Hepatocyte (in vitro differentiated cells): ENCODE data around the gene PALD1. TPM values are rescaled to one million over a fixed set of nuclear protein-coding genes. Genes with fewer than 3 reads are reported as not detected.

Experiments used
- DNase-seq: peaks from one replicate; pipeline ENCODE4 v3.0.0-alpha.2; 2016; ENCODE audit warnings: low spot score
- H2AFZ ChIP-seq: fragments of 200-600 bp; sonication (generic); 2 replicates; pipeline ENCODE4 v1.6.0; 2016; ENCODE audit warnings: antibody characterized with exemption, mild to moderate bottlenecking
- H3K27ac ChIP-seq: fragments of 200-600 bp; sonication (generic); 2 replicates; pipeline ENCODE4 v1.5.1; 2016; ENCODE audit warnings: mild to moderate bottlenecking
- H3K27me3 ChIP-seq: fragments of 200-600 bp; sonication (generic); 2 replicates; pipeline ENCODE4 v1.6.1; 2016
- H3K36me3 ChIP-seq: fragments of 200-600 bp; sonication (generic); replicated peaks from 2 replicates; pipeline ENCODE4 v1.5.1; 2016; ENCODE audit warnings: low read depth; ENCODE audit not compliant: insufficient read depth
- H3K4me1 ChIP-seq: fragments of 200-600 bp; sonication (generic); 2 replicates; pipeline ENCODE4 v1.5.1; 2016; ENCODE audit warnings: mild to moderate bottlenecking, moderate library complexity; ENCODE audit not compliant: insufficient read depth
- H3K4me2 ChIP-seq: fragments of 200-600 bp; sonication (generic); 2 replicates; pipeline ENCODE4 v1.6.0; 2016
- H3K4me3 ChIP-seq: fragments of 200-600 bp; sonication (generic); 2 replicates; pipeline ENCODE4 v1.5.1; 2016; ENCODE audit warnings: mild to moderate bottlenecking
- H3K79me2 ChIP-seq: fragments of 200-600 bp; sonication (generic); 2 replicates; pipeline ENCODE4 v1.6.0; 2017; ENCODE audit warnings: mild to moderate bottlenecking
- H3K9me2 ChIP-seq: fragments of 200-600 bp; sonication (generic); replicated peaks from 2 replicates; pipeline ENCODE4 v1.6.0; 2017; ENCODE audit warnings: mild to moderate bottlenecking; ENCODE audit not compliant: insufficient read depth
- H3K9me3 ChIP-seq: fragments of 200-600 bp; sonication (generic); 2 replicates; pipeline ENCODE4 v1.5.1; 2016; ENCODE audit warnings: low read depth, mild to moderate bottlenecking
- H4K20me1 ChIP-seq: fragments of 200-600 bp; sonication (generic); 2 replicates; pipeline ENCODE4 v1.6.0; 2016; ENCODE audit warnings: mild to moderate bottlenecking; ENCODE audit not compliant: insufficient read depth, poor library complexity, severe bottlenecking
- CTCF ChIP-seq: fragments of 200-600 bp; sonication (generic); IDR thresholded peaks from 2 replicates; pipeline ENCODE4 v1.5.1; 2016; ENCODE audit warnings: antibody characterized with exemption, mild to moderate bottlenecking; ENCODE audit not compliant: poor library complexity
- EZH2 ChIP-seq: fragments of 200-600 bp; sonication (generic); IDR thresholded peaks from 2 replicates; pipeline ENCODE4 v1.6.1; 2016; ENCODE audit warnings: antibody characterized with exemption, mild to moderate bottlenecking, borderline replicate concordance
- EZH2phosphoT487 ChIP-seq: fragments of 200-600 bp; sonication (generic); IDR thresholded peaks from one replicate; pipeline ENCODE4 v1.6.1; 2018; ENCODE audit warnings: antibody characterized with exemption, mild to moderate bottlenecking, low read depth, moderate library complexity; ENCODE audit not compliant: unreplicated experiment, severe bottlenecking
- WGBS: methylation state at CpG from one replicate; pipeline ENCODE4 v1.1.6; 2016; ENCODE audit warnings: low lambda C conversion rate; ENCODE audit errors: missing lambda C conversion rate; 5-methylcytosine and 5-hydroxymethylcytosine counted together
- polyA plus RNA-seq: library from polyadenylated mRNA; unstranded; fragments of >200 nt; fragmentation: Nextera tagmentation; extraction: Ambion mirVana; gene quantifications from 2 replicates; pipeline ENCODE4 v1.2.1, GENCODE V29; 2016
- total RNA-seq: library from RNA; depleted of rRNA; stranded (reverse); fragments of >200 nt; gene quantifications from 2 replicates; pipeline ENCODE4 v1.2.3, GENCODE V29; 2014

The PALD1 gene
- total and polyA plus RNA-seq, 2 experiments from 2014 or later, result 1.3 to 2.2 TPM

- no peaks in the 10 kb centered on the region for H3K9me3 ChIP-seq
- no peak overlapping the region for H3K4me2 ChIP-seq
- H3K9me2 ChIP-seq, result no peaks in the 10 kb centered on the region
- no peak overlapping the region for H3K4me3 ChIP-seq
- 85% methylated on average over 6 of the region's 6 CpGs for WGBS
- no peak for DNase-seq
- no peak overlapping the region for H2AFZ ChIP-seq
- no peaks in the 10 kb centered on the region for H3K79me2 ChIP-seq
- no peaks in the 10 kb centered on the region for H4K20me1 ChIP-seq
- H3K27ac ChIP-seq, result no peak overlapping the region
- H3K4me1 ChIP-seq, result peaks cover 18% of the 10 kb centered on the region
- no peaks in the 10 kb centered on the region for H3K36me3 ChIP-seq
- no peaks in the 10 kb centered on the region for H3K27me3 ChIP-seq
- TF ChIP-seq CTCF (no peak), EZH2phosphoT487 (no peak), EZH2 (no peak)
These were observed 71.9 kb downstream of the PALD1 start for GRCh38 chr10:70550459-70550858.

DNA sequence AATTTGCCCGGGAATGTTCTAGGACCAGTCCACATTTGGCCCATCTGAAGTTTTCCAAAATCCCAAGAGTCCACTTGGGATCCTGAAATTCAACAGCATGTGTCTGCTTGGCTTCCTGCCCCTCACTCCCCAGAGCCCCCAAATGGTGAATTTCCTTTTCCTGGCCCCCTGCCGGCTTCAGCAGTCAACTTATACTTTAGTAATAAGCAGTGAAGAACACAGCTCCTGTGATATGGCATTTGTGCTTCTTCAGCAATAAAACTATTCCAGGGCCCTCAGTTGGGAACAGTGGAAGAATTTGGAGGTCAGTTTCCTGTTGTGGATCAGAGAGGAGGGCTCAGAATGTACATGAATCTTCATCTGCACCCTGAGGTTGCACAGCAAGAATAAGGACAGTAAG is 72.9 kb downstream of the PALD1 start:
- no peaks in the 10 kb centered on the region for H3K27me3 ChIP-seq
- no peak for TF ChIP-seq EZH2
- no peak for TF ChIP-seq EZH2phosphoT487
- TF ChIP-seq CTCF, result no peak
- H4K20me1 ChIP-seq, result no peaks in the 10 kb centered on the region
- H3K79me2 ChIP-seq, result no peaks in the 10 kb centered on the region
- peak overlapping the region; percentile 61 for H3K27ac ChIP-seq
- H3K4me3 ChIP-seq, result no peak overlapping the region
- 53% methylated on average over 2 of the region's 2 CpGs for WGBS
- DNase-seq, result no peak
- H2AFZ ChIP-seq, result no peak overlapping the region
- no peak overlapping the region for H3K4me2 ChIP-seq
- H3K9me3 ChIP-seq, result no peaks in the 10 kb centered on the region
- H3K4me1 ChIP-seq, result peaks cover 18% of the 10 kb centered on the region
- H3K9me2 ChIP-seq, result no peaks in the 10 kb centered on the region
- no peaks in the 10 kb centered on the region for H3K36me3 ChIP-seq

DNA sequence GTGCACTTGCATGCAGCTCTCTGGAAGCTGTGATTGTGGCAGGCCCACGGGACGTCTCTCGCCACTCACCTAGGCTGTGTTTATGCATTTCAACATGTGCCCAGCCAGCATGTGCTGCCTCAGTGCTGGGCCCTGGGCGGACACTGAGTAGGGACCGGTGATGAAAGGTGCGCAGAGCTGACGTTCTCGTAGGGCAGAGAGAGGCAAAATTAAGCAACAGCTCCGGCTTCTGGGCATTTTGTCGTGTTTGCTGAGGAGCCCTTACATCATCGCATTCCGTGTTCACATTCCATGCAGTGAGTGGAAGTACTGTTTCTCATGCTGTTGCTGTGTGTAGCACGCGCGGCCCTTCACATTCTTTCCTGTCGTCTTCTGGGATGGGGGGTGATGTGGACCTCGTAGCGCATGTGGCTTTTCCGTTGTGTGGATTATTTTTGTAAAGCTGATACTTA is 73.4 kb downstream of the PALD1 start:
- Histone ChIP-seq H2AFZ (no peak overlapping the region), H3K4me3 (no peak overlapping the region), H3K4me2 (peak overlapping the region; percentile 1), H3K27ac (peak overlapping the region; percentile 61), H3K4me1 (peaks cover 18% of the 10 kb centered on the region), H3K27me3 (no peaks in the 10 kb centered on the region), H4K20me1 (no peaks in the 10 kb centered on the region), H3K9me3 (no peaks in the 10 kb centered on the region), H3K79me2 (no peaks in the 10 kb centered on the region), H3K9me2 (no peaks in the 10 kb centered on the region), H3K36me3 (no peaks in the 10 kb centered on the region)
- peak; percentile 77 for DNase-seq
- WGBS, result 53% methylated on average over 19 of the region's 19 CpGs
- TF ChIP-seq EZH2phosphoT487 (no peak), CTCF (no peak), EZH2 (no peak)

DNA sequence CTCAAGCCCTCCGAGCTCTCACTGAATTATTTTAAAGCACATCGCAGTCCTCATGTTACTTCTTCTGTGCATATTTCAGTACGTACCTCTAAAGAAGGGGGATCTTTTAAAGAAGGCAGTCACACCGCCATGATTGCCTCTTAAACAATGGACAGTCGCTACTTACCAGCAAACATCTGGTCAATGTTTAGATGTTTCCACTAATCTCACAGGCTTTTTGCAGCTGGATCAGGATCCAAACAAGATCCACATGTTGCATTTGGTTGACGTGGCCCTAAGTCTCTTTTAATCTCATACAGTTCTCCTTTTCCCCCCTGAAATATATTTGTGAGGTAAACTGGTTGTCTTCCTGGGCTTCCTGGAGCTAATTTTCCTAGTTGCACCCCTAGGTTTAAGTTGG is 74.0 kb downstream of the PALD1 start:
- H3K4me2 ChIP-seq, result peak overlapping the region; percentile 1
- H3K9me2 ChIP-seq, result no peaks in the 10 kb centered on the region
- no peak for DNase-seq
- H3K79me2 ChIP-seq, result no peaks in the 10 kb centered on the region
- H3K27ac ChIP-seq, result peak overlapping the region; percentile 61
- 50% methylated on average over 6 of the region's 6 CpGs for WGBS
- H3K4me3 ChIP-seq, result no peak overlapping the region
- H3K9me3 ChIP-seq, result no peaks in the 10 kb centered on the region
- peaks cover 18% of the 10 kb centered on the region for H3K4me1 ChIP-seq
- H3K27me3 ChIP-seq, result no peaks in the 10 kb centered on the region
- TF ChIP-seq EZH2phosphoT487 (no peak), CTCF (no peak), EZH2 (no peak)
- H2AFZ ChIP-seq, result no peak overlapping the region
- no peaks in the 10 kb centered on the region for H3K36me3 ChIP-seq
- H4K20me1 ChIP-seq, result no peaks in the 10 kb centered on the region
